GM19372 (cell line): ENCODE measurements around the gene PREX1.

Experiments used
- ATAC-seq: cut with Tn5 transposase; IDR thresholded peaks from one replicate; pipeline ENCODE4 v1.9.1; 2021; ENCODE audit warnings: mild to moderate bottlenecking, low read depth, moderate library complexity; ENCODE audit not compliant: unreplicated experiment

PREX1 gene

DNA sequence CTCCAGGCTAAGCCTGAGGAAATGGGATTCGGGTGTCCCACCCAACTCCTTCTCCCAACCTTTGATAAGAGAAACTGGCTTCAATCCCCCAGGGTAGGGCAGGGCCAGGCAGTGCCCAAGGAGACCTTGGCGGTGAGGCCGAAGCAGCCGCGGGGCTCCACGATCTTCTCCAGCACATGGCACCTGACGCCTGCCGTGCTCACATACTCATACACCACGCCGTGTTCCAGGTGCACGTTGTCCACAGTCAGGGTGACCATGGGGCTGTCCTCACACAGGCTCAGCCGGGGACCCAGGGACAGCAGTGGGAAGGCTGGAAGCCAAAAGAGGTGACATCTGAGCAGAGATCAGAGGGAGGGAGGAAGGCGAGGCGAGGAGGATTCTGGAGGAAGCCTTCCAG is 176.5 kb downstream of the PREX1 start:
- ATAC-seq: no peak

DNA sequence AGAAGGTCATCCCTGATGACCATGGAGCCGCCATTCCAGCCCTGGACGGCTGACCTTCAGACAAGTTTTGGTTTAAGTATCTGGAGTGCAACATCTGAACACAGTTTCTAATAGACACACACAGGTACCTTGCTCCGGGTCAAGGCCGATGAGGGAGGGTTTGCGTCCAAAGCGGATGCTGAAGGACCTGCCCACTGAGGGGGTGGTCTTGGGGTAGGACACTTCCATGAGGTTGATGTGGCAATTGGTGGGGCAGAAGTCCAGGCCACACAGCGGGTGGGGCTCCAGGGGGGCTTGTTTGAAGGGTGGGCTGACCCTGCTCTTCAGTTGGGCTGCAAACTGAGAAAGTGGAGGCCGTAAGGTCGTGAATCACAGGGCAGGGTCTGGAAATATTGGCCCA is 177.9 kb downstream of the PREX1 start:
- no peak for ATAC-seq

DNA sequence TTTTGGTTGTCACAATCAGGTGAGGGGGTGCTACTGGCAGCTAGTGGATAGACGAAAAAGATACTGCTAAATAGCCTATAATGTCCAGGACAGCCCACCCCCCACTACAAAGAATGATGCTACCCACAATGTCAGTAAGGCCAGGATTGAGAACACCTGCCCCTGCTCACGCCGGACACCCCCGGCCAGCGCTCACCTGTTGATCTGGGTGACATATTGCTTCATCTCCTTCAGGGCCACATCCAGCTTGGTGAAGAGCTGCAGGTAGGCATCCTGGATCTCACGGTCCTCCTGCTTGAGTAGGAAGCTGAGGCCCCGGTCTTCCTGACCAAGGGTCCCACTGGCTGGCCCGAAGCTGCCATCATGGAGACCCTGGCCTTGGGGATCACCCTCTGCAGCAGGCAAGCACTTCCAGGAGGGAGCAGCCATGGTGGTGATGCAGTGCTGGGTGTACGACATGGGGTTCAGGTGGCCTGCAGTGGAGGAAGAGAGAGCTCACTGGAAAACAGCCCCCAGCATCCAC is 178.6 kb downstream of the PREX1 start:
- ATAC-seq: no peak

DNA sequence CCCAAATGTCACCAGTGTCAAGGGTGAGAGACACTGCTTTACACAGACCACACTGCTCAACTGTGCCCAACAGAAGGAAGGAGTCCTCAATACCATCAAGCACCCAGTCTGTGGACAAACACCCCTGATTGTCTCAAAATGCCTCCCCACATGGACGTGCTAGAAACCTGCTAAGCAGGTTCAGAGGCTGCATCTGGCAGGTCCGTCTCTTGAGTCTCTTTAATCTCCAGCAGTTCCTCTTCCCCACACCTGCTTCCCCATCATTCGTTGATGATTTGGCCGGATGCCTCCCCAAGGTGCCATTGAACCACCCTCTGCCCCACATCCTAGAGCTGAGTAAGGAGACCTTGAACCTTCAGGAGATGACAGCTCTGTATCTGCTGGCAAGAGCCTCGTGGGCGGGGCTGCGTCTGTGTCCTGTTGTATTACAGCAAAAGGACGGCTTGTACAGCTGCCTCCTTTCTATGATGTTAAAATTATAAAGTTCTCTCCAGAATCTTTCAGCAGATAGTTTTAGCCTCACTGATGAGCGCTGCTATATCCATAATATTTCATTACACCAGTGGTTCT is 179.2 kb downstream of the PREX1 start:
- ATAC-seq: no peak

DNA sequence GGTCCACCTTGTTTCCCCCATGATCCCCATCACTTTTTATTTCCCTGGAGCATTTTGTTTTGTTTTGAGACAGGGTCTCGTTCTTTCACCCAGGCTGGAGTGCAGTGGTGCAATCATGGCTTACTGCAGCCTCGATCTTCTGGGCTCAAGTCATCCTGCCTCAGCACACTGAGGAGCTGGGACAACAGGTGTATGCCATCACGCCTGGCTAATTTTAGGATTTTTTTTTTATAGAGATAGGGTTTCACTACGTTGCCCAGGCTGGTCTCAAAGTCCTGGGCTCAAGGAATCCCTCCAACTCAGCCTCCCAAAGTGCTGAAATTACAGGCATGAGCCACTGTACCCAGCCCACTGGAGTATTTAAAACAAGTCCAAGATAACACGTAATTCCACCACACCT is 179.9 kb downstream of the PREX1 start:
- ATAC-seq: no peak

DNA sequence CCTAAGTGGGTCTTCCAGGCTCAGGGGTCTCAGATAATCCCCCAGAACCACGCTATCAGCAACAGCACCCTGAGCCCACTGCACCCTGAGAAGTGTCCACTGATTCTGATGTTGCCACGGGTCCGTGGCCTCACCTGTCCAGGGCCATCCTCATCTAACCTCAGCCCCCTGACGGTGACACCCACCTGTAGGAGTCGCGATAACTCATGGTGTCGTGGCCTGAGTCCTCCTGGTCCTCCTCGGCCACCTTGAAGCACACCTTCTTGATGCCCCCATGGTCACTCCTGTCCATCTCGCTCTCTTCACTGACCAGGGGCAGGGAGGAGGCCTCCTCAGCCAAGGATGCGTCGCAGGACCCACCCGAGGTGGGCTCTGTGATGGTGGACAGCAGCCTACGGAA is 182.1 kb downstream of the PREX1 start:
- ATAC-seq: no peak

DNA sequence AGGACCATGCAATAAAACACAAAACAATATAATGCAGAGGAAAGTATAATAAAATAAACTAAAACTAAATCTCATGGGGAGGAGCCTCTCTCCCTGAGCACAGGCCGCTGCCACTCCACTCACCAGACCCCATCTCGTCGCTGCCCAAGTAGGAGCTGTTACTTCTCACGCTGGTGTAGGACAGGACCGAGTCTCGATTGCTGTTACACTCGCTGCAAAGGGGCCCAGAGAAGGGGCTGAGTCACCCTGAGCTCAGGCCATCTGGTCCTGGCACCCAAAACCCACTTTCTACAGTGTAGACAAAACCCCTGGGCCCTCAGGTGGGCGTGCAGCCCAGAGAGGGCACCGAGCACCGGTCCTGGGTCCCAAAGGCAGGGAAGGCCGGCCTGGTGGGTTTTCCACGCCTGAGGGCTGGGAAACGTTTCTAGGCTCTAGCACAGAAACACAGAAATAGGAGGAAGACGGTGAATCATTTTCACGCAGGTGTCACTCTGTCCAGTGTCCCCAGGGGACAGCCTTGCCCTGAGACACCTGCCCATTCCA is 183.4 kb downstream of the PREX1 start:
- ATAC-seq: no peak

DNA sequence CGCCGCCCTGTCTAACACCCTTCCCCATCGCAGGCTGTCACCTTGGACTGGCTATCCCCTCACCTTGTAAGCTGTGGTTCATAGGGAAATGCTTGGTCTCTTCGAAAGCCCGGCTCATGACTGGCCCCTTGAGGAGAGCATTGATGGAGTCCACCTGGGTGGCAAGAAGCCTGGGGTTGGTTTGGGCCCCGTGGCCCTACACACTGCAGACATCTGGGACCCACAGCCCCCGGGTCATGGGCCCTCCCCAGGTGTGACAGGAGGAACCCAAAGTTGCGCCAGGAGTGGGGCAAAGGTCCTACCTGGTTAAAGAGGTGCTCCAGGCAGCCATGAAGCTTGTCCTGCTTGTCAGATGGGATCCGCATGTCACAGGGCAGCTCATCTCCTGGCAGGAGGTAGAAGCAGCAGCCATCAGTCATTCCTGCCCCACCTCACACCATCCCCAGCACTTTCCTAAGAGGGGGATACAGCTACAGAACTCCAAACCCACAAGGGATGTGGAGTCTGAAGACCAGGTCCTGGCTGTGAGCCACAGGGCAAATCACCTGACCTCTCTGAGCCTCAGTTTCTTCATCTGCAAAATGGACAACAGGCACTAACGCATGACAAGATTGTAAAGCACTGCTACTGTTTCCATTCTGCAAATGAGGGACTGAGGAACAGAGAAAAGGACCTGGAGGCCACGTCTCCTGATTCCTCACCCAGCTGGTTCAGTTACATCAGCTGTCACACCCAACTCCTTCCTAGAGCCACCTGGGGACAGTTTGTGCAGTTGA is 185.5 kb downstream of the PREX1 start:
- no peak for ATAC-seq

DNA sequence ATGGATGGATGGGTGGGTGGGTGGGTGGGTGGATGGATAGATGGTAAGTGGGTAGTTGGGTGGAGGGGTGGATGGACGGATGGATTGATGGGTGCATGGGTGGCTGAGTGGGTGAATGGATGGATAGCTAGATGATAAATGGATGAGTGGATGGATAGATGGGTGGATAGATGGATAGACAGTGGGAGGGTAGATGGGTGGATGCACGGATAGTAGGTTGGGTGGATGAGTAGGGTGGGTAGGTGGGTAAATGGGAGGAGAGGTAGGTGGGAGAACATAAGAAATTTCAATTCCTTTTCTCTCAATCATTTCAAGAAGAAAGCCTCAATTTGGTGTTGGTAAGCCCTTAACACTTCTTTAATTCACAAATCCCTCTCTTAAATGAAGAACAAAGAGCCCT is 186.9 kb downstream of the PREX1 start:
- ATAC-seq: no peak

DNA sequence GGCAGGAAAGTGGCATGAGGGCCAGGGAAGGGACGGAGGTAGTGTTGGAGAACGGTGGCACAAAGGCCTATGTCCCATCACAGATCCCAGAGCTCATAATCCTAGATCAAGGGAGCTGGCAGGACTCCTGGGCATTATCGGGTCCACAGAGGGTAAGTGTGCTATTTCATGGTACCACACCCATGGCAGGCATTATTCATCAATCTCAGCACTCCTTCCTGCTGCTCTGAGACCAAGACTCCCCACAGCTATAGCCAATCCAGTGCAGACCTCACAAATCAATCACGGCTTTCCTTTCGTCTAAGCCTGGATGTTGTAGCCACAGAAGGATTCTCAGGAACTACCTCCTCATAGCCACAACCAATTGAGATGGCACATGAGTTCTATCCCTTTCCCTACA is 187.9 kb downstream of the PREX1 start:
- no peak for ATAC-seq

DNA sequence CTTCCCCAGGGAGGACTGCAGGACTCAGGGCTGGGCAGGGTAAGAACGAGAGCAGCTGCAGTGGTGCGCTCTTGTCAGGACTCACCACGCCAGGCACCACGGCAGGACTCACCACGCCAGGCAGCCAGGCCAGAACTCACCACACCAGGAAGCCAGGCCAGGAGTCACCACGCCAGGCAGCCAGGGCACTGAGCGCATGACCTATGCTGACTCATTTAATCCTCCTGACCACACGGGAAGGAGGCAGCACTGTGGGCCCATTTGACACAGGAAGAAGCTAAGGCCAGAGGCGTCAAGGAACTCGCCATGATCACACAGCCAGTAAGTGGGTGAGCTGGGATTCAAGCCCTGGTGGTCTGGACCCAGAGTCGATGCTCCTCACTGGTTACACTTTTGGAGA is 189.3 kb downstream of the PREX1 start:
- ATAC-seq: no peak

DNA sequence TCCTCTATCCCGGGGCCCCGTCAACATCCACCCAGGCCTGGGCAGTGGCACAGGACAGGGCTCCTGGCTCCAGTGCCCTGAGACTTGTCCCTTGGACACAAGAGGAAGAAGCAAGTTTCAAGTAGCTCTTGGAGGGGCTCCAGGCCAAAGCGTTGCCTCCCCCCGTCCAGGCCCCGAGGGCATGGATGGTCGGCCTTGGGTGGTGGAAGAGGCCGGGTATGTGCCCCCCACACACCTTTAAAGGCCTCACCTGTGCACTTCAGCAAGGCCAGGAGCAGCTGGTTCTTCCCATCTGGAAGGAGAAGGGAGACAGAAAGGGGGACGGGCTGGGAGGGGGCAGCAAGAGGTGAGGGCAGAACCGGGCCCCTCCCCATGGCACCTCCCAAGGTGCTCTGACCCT is 190.3 kb downstream of the PREX1 start:
- ATAC-seq: no peak

DNA sequence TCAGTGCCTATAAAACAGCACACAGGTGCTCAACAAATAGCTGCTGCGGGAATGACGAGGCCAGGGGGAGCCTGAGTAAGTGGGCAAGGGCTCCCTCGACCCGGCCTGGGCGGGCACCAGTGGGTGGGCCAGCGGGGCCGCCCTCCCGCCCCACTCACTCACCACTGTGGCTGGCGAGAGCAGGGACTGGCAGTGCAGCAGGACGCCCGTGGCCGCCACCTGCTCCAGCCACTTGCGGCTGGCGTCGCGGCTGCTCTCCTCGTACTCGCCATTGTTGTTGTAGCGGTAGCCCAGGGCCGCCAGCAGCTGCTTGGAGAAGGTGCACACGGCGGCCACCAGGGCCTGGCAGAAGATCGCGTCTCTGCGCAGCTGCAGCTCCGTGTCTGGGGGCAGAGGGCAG is 191.5 kb downstream of the PREX1 start:
- ATAC-seq: no peak

DNA sequence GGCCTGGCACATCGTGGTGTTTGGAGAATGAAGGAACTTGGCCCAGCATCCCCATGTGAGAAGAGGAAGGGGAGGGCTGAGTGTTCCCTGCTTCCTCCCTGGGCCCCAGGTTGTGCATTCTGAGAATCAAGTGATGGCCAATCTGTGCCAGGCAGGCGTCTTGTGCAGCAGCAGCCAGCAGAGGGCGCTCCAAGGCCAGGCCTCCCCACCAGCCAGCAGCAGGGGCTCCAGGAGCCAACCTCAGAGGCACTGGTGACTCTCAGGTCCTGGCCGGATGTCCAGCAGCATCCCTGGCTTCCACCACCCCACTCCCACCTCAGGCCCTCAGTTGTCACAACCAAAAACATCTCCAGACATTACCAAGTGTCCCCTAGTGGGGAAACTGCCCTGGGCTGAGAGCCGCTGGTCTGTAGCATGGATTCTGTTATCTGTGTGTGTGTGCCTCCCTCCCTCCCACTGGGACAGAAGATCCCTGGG is 192.0 kb downstream of the PREX1 start:
- ATAC-seq: no peak

DNA sequence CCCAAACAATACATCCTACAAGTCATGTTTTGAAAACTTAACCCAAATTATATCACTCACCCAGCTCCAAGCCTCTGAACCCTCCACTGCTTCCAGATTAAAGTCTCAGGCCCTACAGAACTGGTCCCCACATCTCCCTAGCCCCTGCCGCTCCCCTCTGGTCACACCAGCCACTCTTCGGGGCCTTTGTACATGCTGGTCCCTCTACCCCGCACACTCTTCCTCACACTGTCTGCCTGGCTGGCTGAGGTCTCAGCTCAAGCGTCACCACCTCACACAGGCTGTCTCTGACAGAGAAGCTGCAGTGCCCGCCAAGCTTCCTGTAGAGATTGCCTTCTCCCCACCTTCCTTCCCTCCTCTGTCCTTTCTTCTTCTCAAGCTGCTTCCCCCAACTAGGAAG is 192.4 kb downstream of the PREX1 start:
- no peak for ATAC-seq

DNA sequence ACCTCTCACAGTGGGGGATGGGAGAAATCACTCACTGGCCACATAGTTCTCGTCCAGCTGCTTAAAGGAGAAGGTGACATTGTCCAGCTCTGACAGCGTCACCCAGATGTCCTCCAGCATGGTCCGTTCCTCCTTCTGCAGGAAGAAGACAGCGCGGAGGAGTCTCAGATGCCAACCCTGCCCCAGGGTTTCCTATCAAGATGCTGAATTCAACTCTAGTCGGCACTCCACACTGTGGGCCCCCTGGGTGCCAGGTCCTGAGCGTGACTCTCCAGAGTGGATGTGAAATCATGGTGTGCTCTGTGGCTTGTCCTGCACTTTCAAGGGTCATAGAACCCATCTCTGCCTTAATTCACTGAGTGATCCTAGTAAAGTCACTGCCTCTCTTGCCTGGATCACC is 193.2 kb downstream of the PREX1 start:
- no peak for ATAC-seq

DNA sequence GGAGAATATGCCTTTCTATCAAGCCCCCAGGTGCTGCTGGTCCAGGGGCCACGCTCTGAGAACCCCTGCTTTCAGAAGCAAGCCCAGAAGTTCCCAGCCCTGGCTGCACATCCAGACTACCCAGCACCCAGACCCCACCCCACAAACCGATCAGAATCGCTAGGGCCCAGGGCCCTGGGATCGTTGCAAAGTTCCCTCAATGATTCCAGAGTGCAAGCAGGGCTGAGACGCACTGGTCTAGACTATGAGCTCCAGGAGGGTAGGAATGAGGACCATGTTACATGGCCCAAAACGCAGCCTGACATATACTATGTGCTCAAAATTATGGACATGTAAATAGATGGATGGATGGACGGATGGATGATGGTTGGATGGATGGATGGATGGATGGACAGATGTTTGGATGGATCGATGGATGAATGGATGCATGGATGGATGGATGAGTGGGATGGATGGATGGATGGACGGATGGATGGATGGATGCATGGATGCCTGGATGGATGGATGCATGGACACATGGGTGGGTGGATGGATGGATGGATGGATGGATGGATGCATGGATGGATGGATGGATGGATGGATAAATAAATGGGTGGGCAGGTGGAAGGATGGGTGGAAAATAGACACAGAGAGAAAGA is 194.1 kb downstream of the PREX1 start:
- no peak for ATAC-seq

DNA sequence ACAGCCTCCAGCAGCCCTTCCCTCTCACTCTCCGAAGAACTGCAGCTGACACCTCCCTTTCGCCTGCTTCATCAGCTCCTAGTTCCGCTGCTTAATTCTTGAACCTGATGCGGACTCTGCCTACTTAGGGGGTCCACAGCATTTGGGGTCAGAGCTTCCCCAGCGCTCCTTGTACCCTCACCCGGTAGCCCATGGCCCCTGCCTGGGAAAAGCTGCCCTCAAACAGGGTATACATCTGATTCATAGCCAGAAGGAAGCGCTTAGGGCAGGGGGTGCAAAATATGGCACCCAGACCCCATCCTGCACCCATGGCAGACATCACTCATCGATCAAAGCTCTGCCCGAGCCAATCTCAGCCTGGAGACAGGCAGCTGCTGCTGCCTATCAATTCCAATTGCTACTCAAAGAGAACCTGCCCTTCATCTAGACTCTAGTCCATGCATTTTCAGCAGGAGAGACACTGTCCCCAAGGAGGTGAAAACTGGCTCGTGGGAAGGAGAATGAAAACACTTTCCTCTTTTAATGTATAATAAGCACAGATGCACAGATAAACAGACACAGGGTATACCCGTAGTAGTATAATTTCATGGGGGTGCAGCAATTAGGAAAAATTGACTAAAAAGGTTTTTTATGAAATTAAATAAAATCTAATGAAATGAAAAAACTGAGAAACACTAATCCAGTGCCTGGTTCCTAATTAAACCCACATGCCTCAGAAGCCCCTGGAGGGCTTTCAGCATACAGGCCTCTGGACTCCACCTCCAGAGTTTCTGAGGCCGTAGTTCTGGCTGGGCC is 194.8 kb downstream of the PREX1 start:
- no peak for ATAC-seq

DNA sequence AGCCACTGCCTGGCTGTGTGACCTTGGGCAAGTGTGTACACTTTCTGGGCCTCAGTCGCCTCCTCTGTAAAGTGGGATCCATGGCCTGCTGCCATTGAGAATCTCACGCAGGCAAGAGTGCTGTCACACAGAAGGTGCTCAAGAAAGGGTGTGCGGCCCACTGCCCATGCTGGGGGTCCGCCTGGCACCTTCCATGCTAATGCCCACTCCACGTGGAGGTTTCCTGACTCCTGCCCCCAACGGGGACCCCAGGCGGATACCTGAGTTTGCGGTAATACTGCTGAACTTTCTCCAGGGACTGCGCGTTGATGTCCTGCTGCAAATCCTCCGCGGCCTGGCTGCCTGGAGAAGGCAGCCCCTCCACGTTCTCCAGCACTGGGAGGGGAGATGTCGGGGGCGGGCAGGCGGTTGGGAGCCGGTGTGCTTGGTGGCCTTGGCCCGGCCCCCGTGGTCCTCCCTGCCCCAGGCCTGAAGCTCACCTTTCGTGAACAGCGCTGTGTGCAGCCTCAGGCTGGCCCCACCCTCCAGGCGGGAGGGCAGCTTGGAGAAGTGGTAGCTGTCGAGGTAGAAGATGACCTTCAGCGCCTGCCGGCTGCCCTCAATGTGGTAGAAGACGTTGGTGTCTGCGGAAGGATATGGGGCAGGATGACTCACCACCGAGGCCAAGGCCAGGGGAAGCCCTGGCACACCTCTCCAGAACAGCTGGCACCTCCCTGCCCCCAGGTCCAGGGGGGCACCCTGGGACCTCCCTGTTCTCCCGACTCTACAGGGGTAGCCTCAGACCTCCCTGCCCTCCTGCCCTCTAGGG is 195.6 kb downstream of the PREX1 start:
- ATAC-seq: no peak
